Ishikawa (cell line): ENCODE results near the gene ORMDL2.

Experiments
- CEBPB ChIP-seq: IDR thresholded peaks from 2 replicates; pipeline ENCODE4 v1.6.1; 2012
- EP300 ChIP-seq: IDR thresholded peaks from 2 replicates; pipeline ENCODE4 v1.6.1; 2012; ENCODE audit warnings: borderline replicate concordance
- FOXM1 ChIP-seq: IDR thresholded peaks from 2 replicates; pipeline ENCODE4 v1.6.1; 2012; ENCODE audit warnings: low read depth, borderline replicate concordance
- REST ChIP-seq: IDR thresholded peaks from 2 replicates; pipeline ENCODE4 v1.6.1; 2012; ENCODE audit warnings: low read depth, mild to moderate bottlenecking

GRCh38 chr12:55843431-55843830, 25.6 kb downstream of the ORMDL2 start:
- TF ChIP-seq EP300 (no peak), CEBPB (no peak), FOXM1 (no peak), REST (no peak)
